Tibial nerve (tissue), 4 donors: ENCODE measurements around the gene NKX1-1. TPM values are rescaled to one million over a fixed set of nuclear protein-coding genes. Genes with fewer than 3 reads are reported as not detected.

Experiments
- DNase-seq, 2 donors: peaks; one replicate each; pipeline ENCODE4 v3.0.0-alpha.2; 2019; ENCODE audit warnings: low spot score in 2 of 2
- H3K27ac ChIP-seq, 4 donors: fragments of 200-600 bp; sonication (generic) in 3 of 4; one replicate each; pipeline ENCODE4 v1.5.1; 2017 to 2019; ENCODE audit warnings: mild to moderate bottlenecking in 1 of 4
- H3K27me3 ChIP-seq, 2 donors: fragments of 200-600 bp; sonication (generic) in 1 of 2; one replicate each; pipeline versions ENCODE4 v1.5.1 to v1.6.0; 2017 to 2019
- H3K36me3 ChIP-seq, 3 donors: fragments of 200-600 bp; sonication (generic); one replicate each; pipeline ENCODE4 v1.5.1; 2018 to 2019
- H3K4me1 ChIP-seq, 4 donors: fragments of 200-600 bp; sonication (generic) in 3 of 4; one replicate each; pipeline ENCODE4 v1.5.1; 2017 to 2019
- H3K4me3 ChIP-seq, 4 donors: fragments of 200-600 bp; sonication (generic) in 3 of 4; one replicate each; pipeline ENCODE4 v1.5.1; 2017 to 2019; ENCODE audit warnings: mild to moderate bottlenecking in 1 of 4, moderate library complexity in 1 of 4
- H3K9me3 ChIP-seq, 4 donors: fragments of 200-600 bp; sonication (generic) in 3 of 4; one replicate each; pipeline ENCODE4 v1.5.1; 2017 to 2019
- EP300 ChIP-seq, 2 donors: sonication (generic); formaldehyde crosslinking; IDR thresholded peaks; one replicate each; pipeline ENCODE4 v1.6.1; 2017; ENCODE audit warnings: antibody characterized with exemption in 2 of 2, mild to moderate bottlenecking in 1 of 2
- POLR2A ChIP-seq, 2 donors: fragments of 450-650 bp; IDR thresholded peaks; one replicate each; pipeline ENCODE4 v1.6.1; 2017; ENCODE audit warnings: antibody characterized with exemption in 2 of 2, mild to moderate bottlenecking in 2 of 2, moderate library complexity in 2 of 2
- WGBS, 2 donors: methylation state at CpG; one replicate each; pipeline ENCODE4 v1.1.5; 2018; 5-methylcytosine and 5-hydroxymethylcytosine counted together
- total RNA-seq, 4 donors: library from RNA; depleted of rRNA; stranded (reverse); fragments of >200 nt; gene quantifications; one replicate each; pipeline ENCODE4 v1.1.0, GENCODE V29; 2016
- TF ChIP-seq, protein P1 (sequence below), 5 experiments: fragments of 200-600 bp in 3 of 5; fragments of 450-650 bp in 2 of 5; sonication (generic) in 3 of 5; IDR thresholded peaks; one replicate each; pipeline ENCODE4 v1.5.1; 2016 to 2019; ENCODE audit warnings: antibody characterized with exemption in 5 of 5, mild to moderate bottlenecking in 3 of 5, moderate library complexity in 2 of 5

Gene NKX1-1
- total RNA-seq, 4 donors from 2014 or later, result not detected

DNA sequence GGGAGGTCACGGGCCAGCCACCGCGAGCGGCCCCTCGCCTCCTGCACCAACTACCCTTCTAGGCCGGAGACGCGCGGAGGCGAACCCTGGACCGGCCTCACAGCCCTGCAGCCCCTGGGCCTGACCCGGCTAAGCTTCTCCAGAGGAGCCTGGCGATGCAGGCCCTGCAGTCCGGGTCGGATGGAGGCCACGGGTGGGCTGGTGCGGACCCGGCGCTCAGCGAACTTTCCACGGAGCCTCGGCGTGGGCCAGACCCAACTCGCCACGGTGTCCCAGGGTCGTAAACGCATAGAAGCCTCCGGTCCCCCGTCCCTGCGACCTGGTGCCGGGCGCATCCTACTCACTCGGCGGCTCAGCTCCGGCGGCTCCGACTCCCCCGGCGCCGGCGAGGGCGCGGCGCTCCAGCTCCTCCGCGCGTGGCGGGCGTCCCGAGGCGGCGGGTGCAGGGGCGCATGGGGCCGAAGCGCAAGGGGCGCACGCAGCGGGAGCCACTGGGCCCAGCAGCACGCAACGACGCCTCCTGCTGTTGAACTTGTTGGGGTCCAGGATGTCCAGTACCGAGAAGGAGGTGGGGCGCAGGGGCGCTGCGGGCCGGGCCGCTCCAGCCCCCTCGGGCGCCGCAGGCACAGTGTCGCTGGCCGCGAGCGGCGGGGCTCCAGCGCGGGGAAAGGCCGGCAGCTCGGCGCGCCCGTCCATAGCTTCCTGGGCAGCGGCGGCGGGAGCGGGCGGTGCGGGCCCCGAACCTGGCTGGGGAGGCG is 427 bp downstream of the NKX1-1 start:
- 3% methylated on average over 27 to 34 of the region's 90 CpGs for WGBS, 2 donors
- no peak for DNase-seq
- Histone ChIP-seq H3K27me3 (peaks cover 2 to 92% of the 10 kb centered on the region in 2 donors), H3K36me3 (no peaks in the 10 kb centered on the region), H3K9me3 (no peaks in the 10 kb centered on the region), H3K27ac (no peak overlapping the region), H3K4me1 (peaks cover 0 to 61% (median 9%) of the 10 kb centered on the region in 4 donors), H3K4me3 (no peak overlapping the region)
- TF ChIP-seq, protein P1, sequence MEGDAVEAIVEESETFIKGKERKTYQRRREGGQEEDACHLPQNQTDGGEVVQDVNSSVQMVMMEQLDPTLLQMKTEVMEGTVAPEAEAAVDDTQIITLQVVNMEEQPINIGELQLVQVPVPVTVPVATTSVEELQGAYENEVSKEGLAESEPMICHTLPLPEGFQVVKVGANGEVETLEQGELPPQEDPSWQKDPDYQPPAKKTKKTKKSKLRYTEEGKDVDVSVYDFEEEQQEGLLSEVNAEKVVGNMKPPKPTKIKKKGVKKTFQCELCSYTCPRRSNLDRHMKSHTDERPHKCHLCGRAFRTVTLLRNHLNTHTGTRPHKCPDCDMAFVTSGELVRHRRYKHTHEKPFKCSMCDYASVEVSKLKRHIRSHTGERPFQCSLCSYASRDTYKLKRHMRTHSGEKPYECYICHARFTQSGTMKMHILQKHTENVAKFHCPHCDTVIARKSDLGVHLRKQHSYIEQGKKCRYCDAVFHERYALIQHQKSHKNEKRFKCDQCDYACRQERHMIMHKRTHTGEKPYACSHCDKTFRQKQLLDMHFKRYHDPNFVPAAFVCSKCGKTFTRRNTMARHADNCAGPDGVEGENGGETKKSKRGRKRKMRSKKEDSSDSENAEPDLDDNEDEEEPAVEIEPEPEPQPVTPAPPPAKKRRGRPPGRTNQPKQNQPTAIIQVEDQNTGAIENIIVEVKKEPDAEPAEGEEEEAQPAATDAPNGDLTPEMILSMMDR (IDR thresholded peaks at IDR 0.05), result no peak
- TF ChIP-seq EP300 (IDR thresholded peaks at IDR 0.05) (no peak), POLR2A (IDR thresholded peaks at IDR 0.05) (no peak)

DNA sequence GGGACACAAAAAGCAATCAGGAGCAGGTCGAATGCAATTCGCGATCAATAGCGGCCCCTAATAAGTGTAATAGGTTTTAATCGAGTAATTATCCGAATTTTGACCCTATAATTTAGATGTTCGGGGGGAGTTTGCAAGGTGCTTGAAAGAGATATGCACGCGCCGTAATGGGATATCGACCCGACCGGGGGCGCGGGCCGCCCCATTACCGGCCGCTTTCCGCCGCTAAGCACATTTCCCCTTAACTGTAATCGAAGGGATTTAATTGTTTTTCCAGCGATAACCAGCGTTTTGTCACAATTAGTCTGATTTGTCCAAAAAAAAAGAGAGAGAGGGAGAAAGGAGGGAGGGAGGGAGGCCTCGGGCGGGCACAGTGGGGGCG is 997 bp downstream of the NKX1-1 start:
- no peaks in the 10 kb centered on the region for H3K36me3 ChIP-seq
- no peaks in the 10 kb centered on the region for H3K9me3 ChIP-seq
- DNase-seq, result no peak
- WGBS, 2 donors, result 9 to 10% methylated on average over 26 of the region's 26 CpGs
- no peak overlapping the region for H3K4me3 ChIP-seq
- no peak overlapping the region for H3K27ac ChIP-seq
- H3K27me3 ChIP-seq, result peaks cover 2 to 92% of the 10 kb centered on the region in 2 donors
- H3K4me1 ChIP-seq, result peaks cover 0 to 61% (median 9%) of the 10 kb centered on the region in 4 donors
- TF ChIP-seq, protein P1 (IDR thresholded peaks at IDR 0.05), result no peak
- TF ChIP-seq POLR2A (IDR thresholded peaks at IDR 0.05) (no peak), EP300 (IDR thresholded peaks at IDR 0.05) (no peak)

DNA sequence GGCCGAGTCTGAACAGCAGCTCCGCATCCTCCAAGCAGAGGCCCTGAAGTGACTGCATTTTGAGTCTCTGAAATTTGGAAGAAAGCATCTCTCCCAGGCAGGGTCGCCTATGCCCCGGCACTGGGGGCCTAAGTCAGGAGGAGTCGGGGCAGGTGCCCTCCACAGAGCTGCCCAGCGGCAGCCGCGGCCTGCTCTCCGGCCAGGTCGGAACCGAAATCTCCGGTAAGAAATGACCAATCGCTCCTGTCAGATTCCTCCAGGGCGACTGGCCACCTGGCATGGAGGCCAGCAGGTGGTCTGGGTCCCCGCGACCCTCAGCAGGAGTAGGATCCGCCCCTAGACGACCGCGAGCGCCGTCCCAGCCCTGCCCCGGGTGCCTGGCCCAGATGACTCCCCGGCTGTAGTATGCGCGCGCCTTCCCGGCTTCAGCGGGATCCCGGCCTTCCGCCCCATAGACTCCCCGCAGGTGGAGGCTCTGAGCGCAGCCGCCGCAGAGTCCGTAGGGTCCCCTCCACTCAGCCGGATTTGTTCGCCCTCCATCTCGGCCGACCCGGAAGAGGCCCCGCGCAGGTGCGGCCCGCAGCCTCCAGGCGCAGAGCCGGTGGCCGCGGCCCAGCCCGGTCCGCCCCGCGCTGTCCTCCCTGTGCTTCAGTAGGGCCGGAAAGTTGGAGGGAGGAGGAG is 1.5 kb downstream of the NKX1-1 start:
- Histone ChIP-seq H3K4me1 (peaks cover 0 to 61% (median 9%) of the 10 kb centered on the region in 4 donors), H3K27me3 (peaks cover 2 to 88% of the 10 kb centered on the region in 2 donors), H3K27ac (no peak overlapping the region), H3K9me3 (no peaks in the 10 kb centered on the region), H3K36me3 (no peaks in the 10 kb centered on the region), H3K4me3 (no peak overlapping the region)
- TF ChIP-seq, protein P1 (IDR thresholded peaks at IDR 0.05), result no peak
- no peak for TF ChIP-seq EP300 (IDR thresholded peaks at IDR 0.05)
- TF ChIP-seq POLR2A (IDR thresholded peaks at IDR 0.05), result no peak
- no peak for DNase-seq
- WGBS, 2 donors, result 5% methylated on average over 22 to 51 of the region's 54 CpGs

- H3K4me3 ChIP-seq, result peak overlapping the region in 1 of 4 donors; percentile 32
- DNase-seq, result no peak
- peaks cover 2 to 80% of the 10 kb centered on the region in 2 donors for H3K27me3 ChIP-seq
- no peak overlapping the region for H3K27ac ChIP-seq
- H3K36me3 ChIP-seq, result no peaks in the 10 kb centered on the region
- no peaks in the 10 kb centered on the region for H3K9me3 ChIP-seq
- H3K4me1 ChIP-seq, result peaks cover 0 to 61% (median 9%) of the 10 kb centered on the region in 4 donors
- no peak for TF ChIP-seq EP300 (IDR thresholded peaks at IDR 0.05)
- 3 to 7% methylated on average over 81 to 107 of the region's 107 CpGs for WGBS, 2 donors
Observed at GRCh38 chr4:1403591-1404572, 2.4 kb downstream of the NKX1-1 start.

GRCh38 chr4:1403177-1403583 is 3.1 kb downstream of the NKX1-1 start:
- Histone ChIP-seq H3K4me3 (peak overlapping the region in 1 of 4 donors; percentile 32), H3K4me1 (peaks cover 0 to 61% (median 9%) of the 10 kb centered on the region in 4 donors), H3K9me3 (peaks cover 0 to 3% (median 0%) of the 10 kb centered on the region in 4 donors), H3K27ac (no peak overlapping the region), H3K27me3 (peaks cover 2 to 73% of the 10 kb centered on the region in 2 donors), H3K36me3 (no peaks in the 10 kb centered on the region)
- WGBS, 2 donors, result 0 to 2% methylated on average over 2 to 54 of the region's 58 CpGs
- TF ChIP-seq POLR2A (IDR thresholded peaks at IDR 0.05), result no peak
- TF ChIP-seq EP300 (IDR thresholded peaks at IDR 0.05), result no peak
- TF ChIP-seq, protein P1 (IDR thresholded peaks at IDR 0.05), result no peak
- no peak for DNase-seq
